HG03103 (cell line): ENCODE data around the gene LONP1.
"Not testable (repeated sequence)": the region's sequence is repeated elsewhere in the genome, so short reads cannot be mapped to it uniquely, and the experiment has no call there.

ENCODE experiments used
- ATAC-seq: cut with Tn5 transposase; IDR thresholded peaks from one replicate; pipeline ENCODE4 v1.9.1; 2021; ENCODE audit warnings: low read depth; ENCODE audit not compliant: unreplicated experiment

The LONP1 gene

GRCh38 chr19:5714816-5715215 is 5.1 kb downstream of the LONP1 start:
- no peak for ATAC-seq

DNA sequence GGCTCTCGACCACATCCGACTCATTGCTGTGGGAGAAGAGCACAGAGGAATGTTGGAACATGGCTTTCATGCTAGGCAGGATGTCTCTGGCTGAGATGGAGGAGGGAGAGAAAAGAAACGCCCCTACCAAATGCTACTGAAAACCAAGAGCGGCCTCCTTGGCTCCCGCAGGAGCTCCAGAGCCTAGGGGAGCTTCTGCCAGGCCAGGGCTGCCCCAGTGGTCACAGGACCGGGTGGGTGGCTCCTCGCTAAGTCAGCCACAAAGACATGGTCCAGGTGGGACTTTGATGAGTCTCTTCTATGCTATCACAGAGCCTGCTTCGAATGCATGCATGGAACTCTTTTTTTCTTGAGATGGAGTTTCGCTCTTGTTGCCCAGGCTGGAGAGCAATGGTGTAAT is 6.7 kb downstream of the LONP1 start:
- ATAC-seq: no peak

GRCh38 chr19:5711713-5712161 is 8.2 kb downstream of the LONP1 start:
- ATAC-seq: no peak

- no peak for ATAC-seq
These were observed 8.9 kb downstream of the LONP1 start for GRCh38 chr19:5711025-5711424.

GRCh38 chr19:5707576-5708575 is 12.1 kb downstream of the LONP1 start:
- ATAC-seq: no peak

DNA sequence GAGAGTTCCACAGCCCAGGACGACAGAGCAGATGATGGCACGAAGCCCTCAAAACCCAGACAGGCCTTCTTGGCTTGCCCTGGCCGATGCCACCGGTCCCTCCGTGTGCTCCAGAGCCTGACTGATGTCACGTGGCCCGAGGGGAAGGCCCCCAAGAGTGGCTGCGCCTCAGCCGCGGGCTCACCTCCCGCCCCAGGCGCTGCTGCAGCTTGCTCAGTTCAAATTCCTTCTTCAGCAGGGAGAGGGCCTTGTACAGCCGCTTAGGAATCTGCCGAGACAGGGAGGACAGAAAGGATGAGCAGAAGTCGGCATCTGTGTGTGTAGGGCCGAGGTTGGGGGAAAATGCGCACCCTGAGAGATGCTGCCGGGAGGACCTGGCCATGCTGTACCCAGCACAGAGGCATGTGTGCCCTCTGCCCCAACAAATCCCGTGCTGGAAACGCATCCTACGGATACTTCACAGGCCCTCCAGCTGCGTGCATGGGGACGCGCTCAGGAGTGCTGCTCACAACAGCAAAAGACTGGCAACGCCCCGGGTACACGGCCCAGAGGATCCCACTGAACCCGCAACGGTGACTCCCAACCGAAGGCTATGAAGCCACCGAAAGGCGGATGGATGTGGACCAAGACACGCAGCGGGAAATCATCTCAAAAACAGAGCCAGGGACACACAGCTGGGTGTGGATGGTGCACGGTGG is 12.9 kb downstream of the LONP1 start:
- no peak for ATAC-seq

- no peak for ATAC-seq
These were observed 14.4 kb downstream of the LONP1 start for GRCh38 chr19:5705552-5705951.

- no peak for ATAC-seq
These were observed 15.8 kb downstream of the LONP1 start for GRCh38 chr19:5703819-5704818.

DNA sequence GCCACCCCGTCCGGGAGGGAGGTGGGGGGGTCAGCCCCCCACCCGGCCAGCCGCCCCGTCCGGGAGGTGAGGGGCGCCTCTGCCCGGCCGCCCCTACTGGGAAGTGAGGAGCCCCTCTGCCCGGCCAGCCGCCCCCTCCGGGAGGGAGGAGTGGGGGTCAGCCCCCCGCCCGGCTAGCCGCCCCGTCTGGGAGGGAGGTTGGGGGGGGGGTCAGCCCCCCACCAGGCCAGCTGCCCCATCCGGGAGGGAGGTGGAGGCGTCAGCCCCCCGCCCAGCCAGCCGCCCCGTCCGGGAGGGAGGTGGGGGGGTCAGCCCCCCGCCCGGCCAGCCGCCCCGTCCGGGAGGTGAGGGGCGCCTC is 17.9 kb downstream of the LONP1 start:
- not testable (repeated sequence) for ATAC-seq

DNA sequence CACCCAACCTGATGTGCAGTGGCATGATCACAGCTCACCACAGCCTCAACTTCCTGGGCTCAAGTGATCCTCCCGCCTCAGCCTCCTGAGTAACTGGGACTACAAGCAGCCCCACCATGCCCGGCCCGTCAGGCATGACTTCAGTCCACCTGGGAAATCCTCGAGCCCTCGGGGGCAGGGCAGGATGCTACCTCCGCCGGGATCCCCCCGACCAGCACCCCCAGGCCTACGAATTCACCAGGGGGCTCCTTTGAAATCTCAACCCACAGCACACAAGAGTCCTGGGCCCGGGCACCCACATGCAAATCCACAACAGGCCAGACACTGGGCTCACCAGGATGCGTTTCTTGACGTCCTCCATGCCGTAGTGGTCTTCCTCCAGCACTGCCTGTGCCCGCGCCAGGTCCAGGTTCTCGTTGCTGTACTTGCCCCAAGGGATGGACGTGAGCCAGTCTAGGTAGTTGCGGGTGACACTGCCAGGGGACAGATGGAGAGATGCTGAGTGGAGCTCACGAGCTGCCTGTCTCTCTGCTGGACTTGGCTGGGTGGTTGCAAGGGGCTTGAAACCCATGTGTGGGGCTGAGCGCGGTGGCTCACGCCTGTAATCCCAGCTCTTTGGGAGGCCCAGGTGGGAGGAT is 19.4 kb downstream of the LONP1 start:
- ATAC-seq: no peak

- no peak for ATAC-seq
These were observed 21.1 kb downstream of the LONP1 start for GRCh38 chr19:5698635-5699422.

DNA sequence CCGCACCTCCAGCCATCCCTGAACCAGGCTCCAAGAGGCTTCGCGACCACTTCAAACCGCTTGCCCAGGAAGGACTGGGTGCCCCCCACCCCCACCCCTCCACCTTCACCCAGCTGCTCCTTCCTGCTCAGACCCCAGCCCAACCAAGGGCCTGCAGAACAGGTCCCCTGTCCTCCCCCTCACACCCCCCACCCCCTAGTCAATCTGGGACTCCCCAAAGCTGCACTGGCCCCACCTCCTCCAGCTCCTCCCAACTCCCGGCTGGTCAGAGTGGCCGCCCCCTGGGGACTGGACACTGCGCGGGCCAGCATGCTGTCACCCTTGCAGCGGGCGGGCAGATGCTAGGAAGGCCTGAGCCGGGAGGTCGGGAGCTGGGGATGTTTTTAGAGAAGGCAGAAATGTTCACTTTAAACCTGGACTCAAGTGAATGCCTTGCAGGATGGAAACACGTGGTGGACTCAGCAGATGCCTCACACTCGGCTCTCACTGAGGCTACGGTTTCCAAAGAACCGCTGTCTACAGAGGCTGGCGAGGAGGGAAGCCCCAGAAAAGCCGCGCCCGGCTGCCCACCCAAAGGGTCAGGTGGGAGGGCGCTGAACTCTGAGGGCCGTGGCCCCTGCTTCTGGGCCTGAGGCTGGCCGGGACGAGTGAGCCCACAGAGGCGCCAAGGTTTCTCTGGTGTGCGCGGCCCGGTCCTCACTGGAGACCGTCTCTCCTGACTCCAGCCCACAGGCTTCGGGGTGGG is 21.9 kb downstream of the LONP1 start:
- no peak for ATAC-seq

DNA sequence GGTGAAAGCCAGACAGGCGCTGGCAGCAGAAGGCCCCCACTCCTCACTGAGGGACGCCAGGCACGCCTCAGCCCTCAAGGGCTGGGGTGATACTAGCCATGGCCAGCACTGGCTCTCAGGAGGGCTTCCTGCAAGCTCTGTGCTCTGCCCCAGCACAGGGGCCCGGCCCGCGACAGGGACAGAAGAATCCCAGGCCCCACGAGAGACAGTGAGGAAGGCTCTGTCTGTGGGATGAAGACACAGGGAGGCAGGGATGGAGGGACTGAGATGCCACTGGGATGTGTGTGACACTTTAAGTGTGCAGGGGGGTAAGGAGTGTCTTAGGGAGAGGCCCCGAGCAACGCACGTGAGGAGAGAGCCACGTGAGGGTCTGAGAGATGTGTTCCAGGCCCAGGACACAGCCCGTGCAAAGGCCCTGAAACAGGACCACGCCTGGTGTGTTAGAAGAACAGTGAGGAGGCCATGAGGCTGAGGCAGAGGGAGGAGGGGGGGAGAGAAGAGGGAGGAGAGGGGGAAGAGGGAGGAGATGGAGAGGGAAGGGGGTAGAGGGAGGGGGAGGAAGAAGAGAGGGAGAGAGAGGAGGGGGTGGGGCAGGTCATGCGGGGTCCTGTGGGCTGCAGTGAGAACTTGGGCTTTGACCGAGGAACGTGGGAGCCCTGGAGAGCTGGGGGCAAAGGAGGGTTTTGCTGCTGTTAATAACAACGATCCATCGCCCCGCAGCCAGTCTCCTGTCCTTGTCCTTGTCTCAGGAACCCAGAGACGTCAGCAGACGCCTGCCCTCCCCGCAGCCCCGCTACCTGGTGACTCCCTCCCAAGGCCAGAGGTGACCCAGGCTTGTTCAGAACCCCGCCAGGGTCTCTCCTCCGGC is 22.7 kb downstream of the LONP1 start:
- ATAC-seq: no peak

- ATAC-seq: no peak
These were observed 23.5 kb downstream of the LONP1 start for GRCh38 chr19:5696196-5697021.

- ATAC-seq: no peak
These were observed 24.2 kb downstream of the LONP1 start for GRCh38 chr19:5695649-5696195.

- no peak for ATAC-seq
These were observed 24.8 kb downstream of the LONP1 start for GRCh38 chr19:5694956-5695648.
